Measurements from ENCODE around the gene HIGD1B. TPM values are rescaled to one million over a fixed set of nuclear protein-coding genes. Genes with fewer than 3 reads are reported as not detected.

Gene HIGD1B
- total RNA-seq, 4 donors from 2014 or later, result 1.8 to 6.6 (median 4.4) TPM

DNA sequence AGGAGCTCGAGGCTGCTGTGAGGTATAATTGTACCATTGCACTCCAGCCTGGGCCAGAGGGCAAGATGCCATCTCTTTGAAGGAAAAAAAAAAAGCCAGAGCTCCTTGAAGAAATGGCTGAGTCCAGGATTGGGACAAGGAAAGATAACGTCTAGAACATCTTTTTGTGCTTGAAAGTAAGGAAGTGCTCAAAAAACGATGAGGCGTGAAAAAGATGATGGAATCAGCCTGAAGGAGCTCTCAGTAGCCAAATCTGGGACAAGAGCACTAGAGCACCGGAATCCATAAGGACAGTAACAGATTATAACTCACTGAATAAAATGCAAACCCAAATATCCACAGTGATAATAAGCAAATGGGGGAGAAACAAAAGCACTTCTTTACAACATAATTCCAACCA lies 29.4 kb downstream of the HIGD1B start:
- no peak for TF ChIP-seq POLR2A (IDR thresholded peaks at IDR 0.05)
- TF ChIP-seq, protein P1, sequence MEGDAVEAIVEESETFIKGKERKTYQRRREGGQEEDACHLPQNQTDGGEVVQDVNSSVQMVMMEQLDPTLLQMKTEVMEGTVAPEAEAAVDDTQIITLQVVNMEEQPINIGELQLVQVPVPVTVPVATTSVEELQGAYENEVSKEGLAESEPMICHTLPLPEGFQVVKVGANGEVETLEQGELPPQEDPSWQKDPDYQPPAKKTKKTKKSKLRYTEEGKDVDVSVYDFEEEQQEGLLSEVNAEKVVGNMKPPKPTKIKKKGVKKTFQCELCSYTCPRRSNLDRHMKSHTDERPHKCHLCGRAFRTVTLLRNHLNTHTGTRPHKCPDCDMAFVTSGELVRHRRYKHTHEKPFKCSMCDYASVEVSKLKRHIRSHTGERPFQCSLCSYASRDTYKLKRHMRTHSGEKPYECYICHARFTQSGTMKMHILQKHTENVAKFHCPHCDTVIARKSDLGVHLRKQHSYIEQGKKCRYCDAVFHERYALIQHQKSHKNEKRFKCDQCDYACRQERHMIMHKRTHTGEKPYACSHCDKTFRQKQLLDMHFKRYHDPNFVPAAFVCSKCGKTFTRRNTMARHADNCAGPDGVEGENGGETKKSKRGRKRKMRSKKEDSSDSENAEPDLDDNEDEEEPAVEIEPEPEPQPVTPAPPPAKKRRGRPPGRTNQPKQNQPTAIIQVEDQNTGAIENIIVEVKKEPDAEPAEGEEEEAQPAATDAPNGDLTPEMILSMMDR (IDR thresholded peaks at IDR 0.05 in 4 of 5, conservative IDR thresholded peaks at IDR 0.05 in 1 of 5), result no peak
- Histone ChIP-seq H3K9me3 (no peaks in the 10 kb centered on the region), H3K36me3 (peaks cover 3 to 59% of the 10 kb centered on the region in 2 donors), H3K27me3 (no peaks in the 10 kb centered on the region), H3K27ac (no peak overlapping the region), H3K4me1 (peaks cover 8 to 12% of the 10 kb centered on the region in 2 donors), H3K4me3 (no peak overlapping the region)
- intact Hi-C loops (cut with DNase I; ENCODE audit: low total_unique reads), result no loop called here
- in situ Hi-C loops (cut with MboI; ENCODE audit: low sequenced_read_pairs in 4 of 4), result no loop called here
- no peak for DNase-seq
- no peak for ATAC-seq

DNA sequence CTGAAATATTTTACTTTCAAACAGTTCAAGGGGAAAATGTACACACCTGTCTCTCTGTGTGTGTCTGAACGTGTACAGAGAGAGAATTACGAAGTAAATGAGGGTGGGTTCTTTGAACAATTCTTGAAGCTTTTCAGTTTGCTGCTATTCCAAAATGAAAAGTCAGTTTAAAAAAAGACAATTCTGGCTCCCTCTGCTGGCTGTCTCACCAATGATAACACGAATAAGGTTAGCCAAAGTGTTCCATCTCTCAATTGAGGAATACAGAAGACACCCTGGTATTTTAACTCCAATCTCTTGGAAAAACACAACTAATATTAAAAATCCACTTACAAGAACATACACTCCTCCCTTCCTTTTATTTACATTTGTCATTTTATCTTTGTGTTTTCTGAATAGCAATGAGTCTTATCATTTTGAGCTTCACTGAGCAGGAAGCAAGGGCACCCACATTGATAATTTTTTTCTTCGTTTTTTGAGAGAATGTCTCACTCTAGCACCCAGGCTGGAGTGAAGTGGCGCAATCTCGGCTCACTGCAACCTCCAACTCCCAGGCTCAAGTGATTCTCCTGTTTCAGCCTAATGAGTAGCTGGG lies 31.0 kb downstream of the HIGD1B start:
- TF ChIP-seq, protein P1 (IDR thresholded peaks at IDR 0.05 in 4 of 5, conservative IDR thresholded peaks at IDR 0.05 in 1 of 5), result peak in 4 of 5 experiments; percentile 8 to 40 (median 28)
- TF ChIP-seq POLR2A (IDR thresholded peaks at IDR 0.05), result no peak
- Histone ChIP-seq H3K36me3 (peaks cover 3 to 75% of the 10 kb centered on the region in 2 donors), H3K27ac (no peak overlapping the region), H3K4me3 (no peak overlapping the region), H3K27me3 (no peaks in the 10 kb centered on the region), H3K4me1 (no peaks in the 10 kb centered on the region), H3K9me3 (no peaks in the 10 kb centered on the region)
- intact Hi-C loops (cut with DNase I; ENCODE audit: low total_unique reads) (loop anchor here (1.0 kb wide), 1 partner anchor 103 kb away; no protein-coding TSS in a partner anchor), in situ Hi-C loops (cut with MboI; ENCODE audit: low sequenced_read_pairs in 4 of 4) (no loop called here)
- ATAC-seq (no peak), DNase-seq (no peak)

DNA sequence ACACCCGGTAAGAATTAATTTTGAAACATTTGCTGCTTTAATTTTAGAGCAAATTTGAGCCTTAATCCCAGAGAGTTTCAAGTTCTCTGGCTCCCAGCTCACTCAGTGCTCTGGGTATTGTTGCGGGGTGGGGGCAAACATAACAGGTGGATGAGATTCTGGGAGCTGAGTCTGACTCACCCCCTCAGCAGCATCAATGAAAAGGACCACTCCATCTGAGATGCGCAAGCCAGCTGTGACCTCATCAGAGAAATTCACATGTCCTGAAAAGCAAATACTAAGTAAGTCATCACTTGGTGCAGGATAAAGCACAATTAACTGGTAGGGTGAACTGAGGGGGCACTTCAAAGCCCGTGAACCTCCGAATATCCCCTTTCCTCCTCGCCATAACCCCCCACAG lies 31.7 kb downstream of the HIGD1B start:
- no peak for TF ChIP-seq POLR2A (IDR thresholded peaks at IDR 0.05)
- TF ChIP-seq, protein P1 (IDR thresholded peaks at IDR 0.05 in 4 of 5, conservative IDR thresholded peaks at IDR 0.05 in 1 of 5), result no peak
- H3K4me1 ChIP-seq, result no peaks in the 10 kb centered on the region
- in situ Hi-C loops (cut with MboI; ENCODE audit: low sequenced_read_pairs in 4 of 4), result no loop called here
- no peaks in the 10 kb centered on the region for H3K27me3 ChIP-seq
- DNase-seq, result no peak
- no peak overlapping the region for H3K4me3 ChIP-seq
- no peaks in the 10 kb centered on the region for H3K9me3 ChIP-seq
- ATAC-seq, result no peak
- no peak overlapping the region for H3K27ac ChIP-seq
- intact Hi-C loops (cut with DNase I; ENCODE audit: low total_unique reads), result no loop called here
- H3K36me3 ChIP-seq, result peaks cover 3 to 78% of the 10 kb centered on the region in 2 donors

DNA sequence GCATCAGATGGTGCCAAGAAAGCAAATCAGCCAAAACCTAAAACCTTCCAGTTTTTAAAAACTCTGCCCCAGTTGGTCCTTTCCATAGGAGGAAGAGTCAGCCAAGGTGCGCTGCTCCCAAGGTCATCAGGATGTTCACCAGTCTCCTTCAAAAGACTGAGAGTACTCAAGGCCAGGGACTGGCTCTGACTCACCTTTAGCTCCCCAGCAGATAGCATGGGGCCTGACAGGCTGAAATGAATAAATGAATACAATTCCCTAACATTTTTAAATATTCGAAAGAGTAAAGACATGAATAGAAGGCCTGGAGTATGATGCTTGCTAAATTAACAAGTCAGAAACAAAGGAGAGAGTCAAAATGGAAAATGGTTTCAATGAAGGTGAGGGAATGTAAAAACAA lies 32.4 kb downstream of the HIGD1B start:
- intact Hi-C loops (cut with DNase I; ENCODE audit: low total_unique reads) (no loop called here), in situ Hi-C loops (cut with MboI; ENCODE audit: low sequenced_read_pairs in 4 of 4) (no loop called here)
- ATAC-seq (no peak), DNase-seq (no peak)
- H3K27me3 ChIP-seq, result no peaks in the 10 kb centered on the region
- H3K4me1 ChIP-seq, result no peaks in the 10 kb centered on the region
- H3K36me3 ChIP-seq, result peaks cover 3 to 78% of the 10 kb centered on the region in 2 donors
- no peak for TF ChIP-seq POLR2A (IDR thresholded peaks at IDR 0.05)
- TF ChIP-seq, protein P1 (IDR thresholded peaks at IDR 0.05 in 4 of 5, conservative IDR thresholded peaks at IDR 0.05 in 1 of 5), result no peak
- no peak overlapping the region for H3K4me3 ChIP-seq
- H3K9me3 ChIP-seq, result no peaks in the 10 kb centered on the region
- no peak overlapping the region for H3K27ac ChIP-seq

DNA sequence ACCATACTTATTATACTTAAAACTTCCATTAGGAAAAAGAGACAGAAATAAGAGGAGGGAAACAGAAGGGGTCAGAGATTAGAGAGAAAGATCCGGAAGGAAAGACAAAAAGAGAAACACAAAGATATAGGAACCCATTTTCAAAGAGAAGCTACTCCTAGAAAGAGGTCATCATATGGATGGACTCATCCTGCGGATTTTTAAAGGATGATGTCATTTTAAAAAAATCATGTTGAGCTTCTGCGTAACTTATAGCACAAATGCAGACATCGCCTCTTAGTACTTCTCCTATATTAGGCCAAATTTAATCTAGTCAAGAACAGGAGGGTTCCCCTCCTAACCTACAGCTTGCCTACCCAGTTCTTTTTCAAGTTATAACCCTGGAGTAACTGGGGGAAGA lies 33.5 kb downstream of the HIGD1B start:
- intact Hi-C loops (cut with DNase I; ENCODE audit: low total_unique reads), result no loop called here
- no peak for DNase-seq
- H3K27ac ChIP-seq, result no peak overlapping the region
- H3K9me3 ChIP-seq, result no peaks in the 10 kb centered on the region
- no peak overlapping the region for H3K4me3 ChIP-seq
- H3K4me1 ChIP-seq, result no peaks in the 10 kb centered on the region
- in situ Hi-C loops (cut with MboI; ENCODE audit: low sequenced_read_pairs in 4 of 4), result no loop called here
- ATAC-seq, result no peak
- H3K36me3 ChIP-seq, result peaks cover 3 to 78% of the 10 kb centered on the region in 2 donors
- H3K27me3 ChIP-seq, result no peaks in the 10 kb centered on the region
- TF ChIP-seq, protein P1 (IDR thresholded peaks at IDR 0.05 in 4 of 5, conservative IDR thresholded peaks at IDR 0.05 in 1 of 5), result no peak
- TF ChIP-seq POLR2A (IDR thresholded peaks at IDR 0.05), result no peak
